ENCODE results near the gene VSTM2B.

GRCh38 chr19:29539131-29539530, 13.3 kb downstream of the VSTM2B start:
- TF ChIP-seq CTCF (IDR thresholded peaks at IDR 0.05; ENCODE audit: low read length) = no peak
- TF ChIP-seq EZH2 (IDR thresholded peaks at IDR 0.05; ENCODE audit: borderline replicate concordance, low read length) = no peak

All from OCI-LY1 (cell line).